ENCODE results near the gene H1-8.
"Not testable (repeated sequence)": the region's sequence is repeated elsewhere in the genome, so short reads cannot be mapped to it uniquely, and the experiment has no call there.

Gene H1-8

DNA sequence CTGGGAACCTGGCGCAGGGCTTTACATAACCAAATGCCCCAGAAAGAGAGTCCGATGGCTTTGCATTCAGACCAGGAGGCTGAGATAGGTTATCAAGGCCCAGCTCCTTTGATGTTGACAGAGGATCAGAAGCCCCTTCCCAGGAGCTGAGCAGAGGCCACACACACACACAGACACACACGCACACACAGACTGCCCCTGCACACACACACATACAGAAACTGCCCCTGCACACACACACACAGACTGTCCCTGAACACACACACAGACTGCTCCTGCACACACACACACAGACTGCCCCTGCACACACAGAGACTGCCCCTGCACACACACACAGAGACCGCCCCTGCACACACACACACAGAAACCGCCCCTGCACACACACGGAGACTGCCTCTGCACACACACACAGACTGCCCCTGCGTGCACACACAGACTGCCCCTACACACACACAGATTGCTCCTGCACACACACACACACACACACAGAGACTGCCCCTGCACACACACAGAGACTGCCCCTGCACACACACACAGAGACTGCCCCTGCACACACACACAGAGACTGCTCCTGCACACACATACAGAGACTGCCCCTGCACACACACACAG, 27.0 kb upstream of the H1-8 start:
- not testable (repeated sequence) for DNase-seq

- DNase-seq, result no peak
Measured at GRCh38 chr3:129517516-129517915, 25.5 kb upstream of the H1-8 start.

DNA sequence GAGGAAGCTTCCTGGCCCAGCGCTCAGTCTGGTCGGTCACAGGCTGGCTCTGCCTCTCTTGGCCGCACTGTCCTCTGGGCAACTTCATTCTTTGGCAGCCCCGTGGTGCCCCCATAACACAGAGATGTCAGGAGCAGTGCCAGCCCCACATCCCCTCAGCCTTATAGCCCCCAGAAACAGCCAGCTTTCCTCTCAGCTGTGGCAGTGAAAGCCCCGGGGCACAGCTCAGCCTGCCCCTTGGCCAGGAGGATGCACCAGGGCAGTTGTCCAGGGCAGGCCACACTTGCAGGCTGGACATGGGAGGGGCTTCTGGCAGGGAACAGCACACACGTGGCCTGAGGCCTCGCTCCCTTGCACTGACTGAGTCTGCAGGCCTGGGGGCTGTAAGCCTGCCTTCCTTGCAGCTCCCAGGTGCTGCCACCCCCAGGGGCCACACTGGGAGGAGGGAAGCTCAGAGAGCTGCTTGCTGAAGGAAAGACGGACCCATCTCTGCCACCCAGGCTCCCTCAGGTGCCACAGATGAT, 24.9 kb upstream of the H1-8 start:
- no peak for DNase-seq

GRCh38 chr3:129518581-129518980, 24.4 kb upstream of the H1-8 start:
- DNase-seq, result no peak

GRCh38 chr3:129519449-129519848, 23.5 kb upstream of the H1-8 start:
- DNase-seq, result no peak

DNA sequence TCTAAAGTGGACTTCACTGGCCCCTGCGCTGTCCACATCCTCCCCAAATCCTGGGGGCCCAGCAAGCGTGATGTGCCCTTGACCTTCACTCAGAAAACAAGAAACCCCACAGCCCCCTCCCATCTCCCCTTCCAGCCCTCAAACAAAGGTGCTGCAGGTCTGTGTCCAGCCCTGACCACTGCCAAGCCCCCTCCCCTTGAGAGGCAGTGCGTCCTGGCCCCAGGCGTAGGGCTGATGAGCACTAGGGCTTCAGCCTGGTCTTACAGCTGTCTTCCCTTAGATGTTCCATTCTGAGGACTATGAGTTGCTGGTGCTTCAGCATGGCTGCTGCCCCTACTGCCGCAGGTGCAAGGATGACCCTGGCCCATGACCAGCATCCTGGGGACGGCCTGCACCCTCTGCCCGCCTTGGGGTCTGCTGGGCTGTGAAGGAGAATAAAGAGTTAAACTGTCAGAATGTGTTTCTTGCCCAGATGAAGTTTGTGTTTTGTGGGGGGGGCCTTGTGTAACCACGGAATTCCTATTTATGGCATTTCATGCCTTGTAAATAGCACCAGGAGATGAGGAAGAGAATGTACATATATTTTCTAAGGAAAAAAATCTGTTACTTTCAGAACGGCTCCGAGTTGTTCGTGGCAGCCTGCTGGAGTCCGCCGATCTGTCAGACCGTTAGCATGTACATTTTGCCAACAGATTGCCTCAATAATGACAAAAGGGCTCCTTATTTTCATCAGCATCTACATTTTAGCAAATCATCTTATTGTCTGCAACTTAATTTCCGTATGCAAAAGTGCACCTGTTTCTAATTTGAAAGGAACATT, 22.9 kb upstream of the H1-8 start:
- no peak for DNase-seq

DNA sequence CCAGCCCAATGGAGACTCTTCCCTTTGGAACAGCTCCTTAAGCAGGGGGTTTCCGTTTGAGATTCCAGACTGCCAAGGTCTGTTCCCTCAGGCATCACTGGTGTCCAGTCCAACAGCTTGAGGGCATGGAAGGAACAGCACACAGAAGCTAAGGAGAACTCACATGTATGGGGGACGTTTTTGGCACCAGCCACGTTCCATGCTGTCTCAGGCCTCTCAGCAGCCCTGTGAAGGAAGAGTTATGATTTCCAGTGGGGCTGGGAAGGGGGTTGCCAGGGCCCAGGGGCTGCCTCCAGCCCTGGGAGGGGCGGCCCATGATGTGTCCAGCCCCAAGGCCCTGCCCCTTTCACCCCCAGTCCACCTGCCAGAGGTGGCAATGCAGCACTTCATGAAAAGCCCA, 22.0 kb upstream of the H1-8 start:
- no peak for DNase-seq

DNA sequence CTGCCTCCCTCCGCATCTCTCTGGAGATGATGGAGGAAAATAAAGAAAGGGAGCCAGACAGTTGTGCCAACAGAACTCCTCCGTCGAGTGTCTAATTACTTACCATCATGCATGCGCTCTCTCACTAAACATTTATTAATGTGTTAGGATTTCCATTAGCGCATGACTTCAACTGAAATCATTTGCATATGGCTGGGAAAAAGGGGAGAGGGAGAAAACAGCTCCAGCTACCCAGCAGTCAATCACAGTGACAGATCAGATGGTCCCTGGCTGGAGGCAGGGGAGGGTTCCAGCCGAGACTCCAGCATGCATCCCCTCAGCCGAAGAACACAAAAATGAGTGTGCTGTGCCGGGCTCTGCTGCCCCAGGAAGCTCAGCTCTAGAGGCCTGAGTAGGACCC, 21.4 kb upstream of the H1-8 start:
- no peak for DNase-seq

DNA sequence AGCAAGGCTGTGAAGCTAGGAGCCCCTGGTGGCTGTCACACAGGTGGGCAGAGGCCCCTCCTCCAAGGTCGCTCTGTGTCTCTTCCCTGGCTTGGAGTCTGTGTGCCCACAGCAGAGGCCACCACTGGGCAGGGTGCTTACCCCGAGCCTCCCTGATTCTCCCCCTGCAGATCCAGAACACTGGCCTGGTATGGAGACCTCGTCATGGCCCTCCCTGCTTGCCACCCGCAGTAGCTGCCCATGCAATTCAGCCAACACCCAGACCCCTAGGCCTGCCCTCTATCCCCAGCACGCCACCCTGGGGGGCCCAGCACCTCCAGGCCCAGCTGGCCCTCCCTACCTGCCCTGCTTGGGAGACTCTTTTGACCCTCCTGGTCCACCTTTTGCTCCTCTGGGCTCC, 20.0 kb upstream of the H1-8 start:
- DNase-seq, result no peak

- DNase-seq, result no peak
Measured at GRCh38 chr3:129524081-129524480, 18.9 kb upstream of the H1-8 start.

- DNase-seq, result no peak
Measured at GRCh38 chr3:129525341-129525968, 17.5 kb upstream of the H1-8 start.

GRCh38 chr3:129526121-129526900, 16.7 kb upstream of the H1-8 start:
- peak; percentile 57 for DNase-seq

DNA sequence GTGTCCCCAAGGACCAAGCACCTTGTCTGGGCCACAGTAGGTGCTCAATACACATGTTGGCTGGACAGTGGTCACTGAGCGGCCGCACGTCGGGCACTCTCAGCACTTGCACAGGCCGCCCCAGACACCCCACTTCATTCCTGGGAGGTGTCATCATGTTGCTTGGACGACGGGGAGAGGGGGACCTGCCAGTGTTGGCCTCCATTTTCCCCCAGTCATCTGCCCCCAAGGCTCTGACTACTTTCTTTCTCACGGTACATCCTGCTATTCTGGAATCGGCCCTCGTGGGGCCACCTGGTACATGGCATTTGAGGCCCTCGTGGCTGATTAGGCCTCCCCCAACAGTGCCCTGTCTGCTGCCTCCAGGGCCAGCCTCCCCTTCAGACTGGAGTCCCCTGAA, 15.7 kb upstream of the H1-8 start:
- DNase-seq, result no peak

- no peak for DNase-seq
Measured at GRCh38 chr3:129528589-129529100, 14.3 kb upstream of the H1-8 start, which contains the start of gene RHO. Gene RHO (plus strand): TSS chr3:129528639. CDS start chr3:129528734, 95 bp downstream.

DNA sequence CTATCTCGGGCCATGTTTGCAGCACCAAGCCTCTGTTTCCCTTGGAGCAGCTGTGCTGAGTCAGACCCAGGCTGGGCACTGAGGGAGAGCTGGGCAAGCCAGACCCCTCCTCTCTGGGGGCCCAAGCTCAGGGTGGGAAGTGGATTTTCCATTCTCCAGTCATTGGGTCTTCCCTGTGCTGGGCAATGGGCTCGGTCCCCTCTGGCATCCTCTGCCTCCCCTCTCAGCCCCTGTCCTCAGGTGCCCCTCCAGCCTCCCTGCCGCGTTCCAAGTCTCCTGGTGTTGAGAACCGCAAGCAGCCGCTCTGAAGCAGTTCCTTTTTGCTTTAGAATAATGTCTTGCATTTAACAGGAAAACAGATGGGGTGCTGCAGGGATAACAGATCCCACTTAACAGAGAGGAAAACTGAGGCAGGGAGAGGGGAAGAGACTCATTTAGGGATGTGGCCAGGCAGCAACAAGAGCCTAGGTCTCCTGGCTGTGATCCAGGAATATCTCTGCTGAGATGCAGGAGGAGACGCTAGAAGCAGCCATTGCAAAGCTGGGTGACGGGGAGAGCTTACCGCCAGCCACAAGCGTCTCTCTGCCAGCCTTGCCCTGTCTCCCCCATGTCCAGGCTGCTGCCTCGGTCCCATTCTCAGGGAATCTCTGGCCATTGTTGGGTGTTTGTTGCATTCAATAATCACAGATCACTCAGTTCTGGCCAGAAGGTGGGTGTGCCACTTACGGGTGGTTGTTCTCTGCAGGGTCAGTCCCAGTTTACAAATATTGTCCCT, 13.4 kb upstream of the H1-8 start:
- no peak for DNase-seq

- no peak for DNase-seq
Measured at GRCh38 chr3:129530251-129530791, 12.7 kb upstream of the H1-8 start.

- no peak for DNase-seq
Measured at GRCh38 chr3:129530821-129531220, 12.2 kb upstream of the H1-8 start.

DNA sequence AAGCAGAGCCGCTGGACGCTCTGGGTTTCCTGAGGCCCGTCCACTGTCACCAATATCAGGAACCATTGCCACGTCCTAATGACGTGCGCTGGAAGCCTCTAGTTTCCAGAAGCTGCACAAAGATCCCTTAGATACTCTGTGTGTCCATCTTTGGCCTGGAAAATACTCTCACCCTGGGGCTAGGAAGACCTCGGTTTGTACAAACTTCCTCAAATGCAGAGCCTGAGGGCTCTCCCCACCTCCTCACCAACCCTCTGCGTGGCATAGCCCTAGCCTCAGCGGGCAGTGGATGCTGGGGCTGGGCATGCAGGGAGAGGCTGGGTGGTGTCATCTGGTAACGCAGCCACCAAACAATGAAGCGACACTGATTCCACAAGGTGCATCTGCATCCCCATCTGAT, 11.3 kb upstream of the H1-8 start:
- no peak for DNase-seq

GRCh38 chr3:129532261-129532660, 10.7 kb upstream of the H1-8 start:
- DNase-seq, result no peak

GRCh38 chr3:129533406-129533805, 9.6 kb upstream of the H1-8 start:
- no peak for DNase-seq

- DNase-seq, result no peak
Measured at GRCh38 chr3:129534428-129535027, 8.4 kb upstream of the H1-8 start.
